DOHH2 (cell line): ENCODE data around the gene SV2C.

ENCODE experiments used
- H3F3A ChIP-seq: fragments of 200-600 bp; sonication (generic), shearing (Covaris generic); 2 replicates; pipeline ENCODE4 v1.6.0; 2016; ENCODE audit warnings: antibody characterized with exemption, mild to moderate bottlenecking; ENCODE audit not compliant: control insufficient read depth, insufficient read depth
- H3K27ac ChIP-seq: fragments of 200-600 bp; sonication (generic); 2 replicates; pipeline ENCODE4 v1.5.1; 2014; ENCODE audit warnings: low read depth, mild to moderate bottlenecking, low read length, moderate library complexity
- H3K27me3 ChIP-seq: fragments of 200-600 bp; sonication (generic); 2 replicates; pipeline ENCODE4 v1.6.1; 2014; ENCODE audit warnings: mild to moderate bottlenecking, low read length, mixed read lengths; ENCODE audit not compliant: control insufficient read depth
- H3K36me3 ChIP-seq: fragments of 200-600 bp; sonication (generic); 2 replicates; pipeline ENCODE4 v1.6.1; 2014; ENCODE audit warnings: mild to moderate bottlenecking, low read length, moderate library complexity, mixed read lengths; ENCODE audit not compliant: control insufficient read depth
- H3K4me1 ChIP-seq: fragments of 200-600 bp; sonication (generic); 2 replicates; pipeline ENCODE4 v1.6.1; 2014; ENCODE audit warnings: mild to moderate bottlenecking, low read length, mixed read lengths; ENCODE audit not compliant: control insufficient read depth
- H3K4me2 ChIP-seq: fragments of 200-600 bp; sonication (generic); 2 replicates; pipeline ENCODE4 v1.6.0; 2014; ENCODE audit warnings: mild to moderate bottlenecking, low read length, moderate library complexity
- H3K4me3 ChIP-seq: fragments of 200-600 bp; sonication (generic); 2 replicates; pipeline ENCODE4 v1.5.1; 2014; ENCODE audit warnings: mild to moderate bottlenecking, low read length, mixed read lengths
- H3K79me2 ChIP-seq: fragments of 200-600 bp; sonication (generic); 2 replicates; pipeline ENCODE4 v1.6.1; 2014; ENCODE audit warnings: mild to moderate bottlenecking, low read length, mixed read lengths; ENCODE audit not compliant: control insufficient read depth
- H3K9me2 ChIP-seq: fragments of 200-600 bp; sonication (generic); replicated peaks from 2 replicates; pipeline ENCODE4 v1.6.1; 2014; ENCODE audit warnings: mild to moderate bottlenecking, low read length, mixed read lengths; ENCODE audit not compliant: control insufficient read depth
- H3K9me3 ChIP-seq: fragments of 200-600 bp; sonication (generic); 2 replicates; pipeline ENCODE4 v1.6.1; 2014; ENCODE audit warnings: antibody characterized with exemption, low read length, mixed read lengths; ENCODE audit not compliant: control insufficient read depth, insufficient read depth
- H4K20me1 ChIP-seq: fragments of 200-600 bp; sonication (generic); 2 replicates; pipeline ENCODE4 v1.6.0; 2014; ENCODE audit warnings: low read depth, mild to moderate bottlenecking, antibody characterized with exemption, low read length, moderate library complexity; ENCODE audit not compliant: control insufficient read depth, insufficient read depth
- CTCF ChIP-seq: fragments of 200-600 bp; sonication (generic); IDR thresholded peaks from one replicate; pipeline ENCODE4 v1.5.1; 2014; ENCODE audit warnings: antibody characterized with exemption, mild to moderate bottlenecking, low read depth, low read length; ENCODE audit not compliant: poor library complexity, severe bottlenecking
- EZH2phosphoT487 ChIP-seq: fragments of 200-600 bp; sonication (generic); IDR thresholded peaks from 2 replicates; pipeline ENCODE4 v1.6.1; 2017; ENCODE audit warnings: borderline replicate concordance, mild to moderate bottlenecking, antibody characterized with exemption, low read length, moderate library complexity, mixed read lengths

SV2C gene

GRCh38 chr5:76224898-76225297, 141.7 kb downstream of the SV2C start:
- TF ChIP-seq CTCF, result no peak
- no peak for TF ChIP-seq EZH2phosphoT487
- Histone ChIP-seq H3K4me3 (no peak overlapping the region), H3K27me3 (0 out of 2 replicates have a peak, but pooled peaks cover 2% of the 10 kb centered on the region), H3K4me1 (no peaks in the 10 kb centered on the region), H3F3A (no peaks in the 10 kb centered on the region), H3K9me2 (no peaks in the 10 kb centered on the region), H4K20me1 (no peaks in the 10 kb centered on the region), H3K4me2 (no peak overlapping the region), H3K27ac (no peak overlapping the region), H3K36me3 (no peaks in the 10 kb centered on the region), H3K9me3 (no peaks in the 10 kb centered on the region), H3K79me2 (no peaks in the 10 kb centered on the region)

GRCh38 chr5:76225336-76225735, 142.2 kb downstream of the SV2C start:
- Histone ChIP-seq H3K4me2 (no peak overlapping the region), H3K9me3 (no peaks in the 10 kb centered on the region), H4K20me1 (no peaks in the 10 kb centered on the region), H3K27ac (no peak overlapping the region), H3K4me3 (no peak overlapping the region), H3K36me3 (no peaks in the 10 kb centered on the region), H3K9me2 (no peaks in the 10 kb centered on the region), H3F3A (no peaks in the 10 kb centered on the region), H3K79me2 (no peaks in the 10 kb centered on the region), H3K4me1 (no peaks in the 10 kb centered on the region), H3K27me3 (0 out of 2 replicates have a peak, but pooled peaks cover 2% of the 10 kb centered on the region)
- TF ChIP-seq CTCF (no peak), EZH2phosphoT487 (no peak)

GRCh38 chr5:76229900-76230299, 146.7 kb downstream of the SV2C start:
- no peaks in the 10 kb centered on the region for H3K9me3 ChIP-seq
- no peak overlapping the region for H3K4me3 ChIP-seq
- H3F3A ChIP-seq, result no peaks in the 10 kb centered on the region
- no peak overlapping the region for H3K27ac ChIP-seq
- H3K9me2 ChIP-seq, result no peaks in the 10 kb centered on the region
- no peak for TF ChIP-seq CTCF
- TF ChIP-seq EZH2phosphoT487, result no peak
- no peak overlapping the region for H3K4me2 ChIP-seq
- no peaks in the 10 kb centered on the region for H3K27me3 ChIP-seq
- H3K36me3 ChIP-seq, result no peaks in the 10 kb centered on the region
- H3K79me2 ChIP-seq, result no peaks in the 10 kb centered on the region
- H3K4me1 ChIP-seq, result no peaks in the 10 kb centered on the region
- H4K20me1 ChIP-seq, result no peaks in the 10 kb centered on the region

- Histone ChIP-seq H3K9me3 (no peaks in the 10 kb centered on the region), H3K27ac (no peak overlapping the region), H3K36me3 (no peaks in the 10 kb centered on the region), H3K4me3 (no peak overlapping the region), H4K20me1 (no peaks in the 10 kb centered on the region), H3F3A (no peaks in the 10 kb centered on the region), H3K79me2 (no peaks in the 10 kb centered on the region), H3K9me2 (no peaks in the 10 kb centered on the region), H3K4me2 (no peak overlapping the region), H3K27me3 (no peaks in the 10 kb centered on the region), H3K4me1 (no peaks in the 10 kb centered on the region)
- TF ChIP-seq EZH2phosphoT487 (no peak), CTCF (no peak)
These were observed 147.6 kb downstream of the SV2C start for GRCh38 chr5:76230711-76231285.
